HepG2 (cell line): Measurements from ENCODE around the gene CXXC5. TPM values are rescaled to one million over a fixed set of nuclear protein-coding genes. Genes with fewer than 3 reads are reported as not detected.
A peak's percentile ranks its signal among the peaks of the same experiment; 100 is the strongest.

ENCODE experiments used
- ETV5 ChIP-seq: IDR thresholded peaks from 2 replicates; pipeline ENCODE4 v1.6.1; 2018; ENCODE audit warnings: missing biosample characterization, missing genetic modification reagents, inconsistent platforms, borderline replicate concordance
- GATAD1 ChIP-seq: IDR thresholded peaks from 2 replicates; pipeline ENCODE4 v1.6.1; 2016; ENCODE audit warnings: missing genetic modification reagents, missing compliant biosample characterization
- HNRNPL ChIP-seq: fragments of 200-400 bp; formaldehyde crosslinking; IDR thresholded peaks from 2 replicates; pipeline ENCODE4 v1.6.1; 2017; ENCODE audit warnings: mild to moderate bottlenecking, low read depth, low read length
- KAT8 ChIP-seq: IDR thresholded peaks from 2 replicates; pipeline ENCODE4 v1.6.1; 2016; ENCODE audit warnings: missing genetic modification reagents, missing compliant biosample characterization
- MXI1 ChIP-seq: IDR thresholded peaks from 3 replicates; pipeline ENCODE4 v1.6.1; 2012; ENCODE audit warnings: low read depth, low read length, inconsistent platforms, borderline replicate concordance
- SP2 ChIP-seq: sonication (generic); formaldehyde crosslinking; IDR thresholded peaks from 2 replicates; pipeline ENCODE4 v1.5.1; 2020; ENCODE audit warnings: mild to moderate bottlenecking, missing genetic modification reagents
- TCF12 ChIP-seq, 2 experiments: fragments of 450-650 bp in 1 of 2; sonication (generic) in 1 of 2; formaldehyde crosslinking in 1 of 2; IDR thresholded peaks; 2 replicates each; pipeline versions ENCODE4 v1.6.1 to v1.8.0; 2017 to 2022; ENCODE audit warnings: antibody characterized with exemption in 1 of 2, mild to moderate bottlenecking in 1 of 2, missing genetic modification reagents in 1 of 2, moderate library complexity in 1 of 2
- ZNF547 ChIP-seq: sonication (generic); formaldehyde crosslinking; IDR thresholded peaks from 2 replicates; pipeline ENCODE4 v1.5.1; 2020; ENCODE audit warnings: mild to moderate bottlenecking, missing genetic modification reagents
- ZNF567 ChIP-seq: sonication (generic); formaldehyde crosslinking; IDR thresholded peaks from 2 replicates; pipeline ENCODE4 v1.8.1; 2023; ENCODE audit warnings: mild to moderate bottlenecking, missing genetic modification reagents, borderline replicate concordance
- polyA plus RNA-seq, 8 experiments: library from polyadenylated mRNA; depleted of rRNA in 3 of 8; stranded (reverse) in 7 of 8; unstranded in 1 of 8; fragments of >200 nt; fragmentation: Illumina TruSeq in 4 of 8; extraction: Trizol in 4 of 8; gene quantifications; 2 replicates each; pipeline versions ENCODE4 v1.2.1 to v1.2.3, GENCODE V29; 2011 to 2016; ENCODE audit warnings: low read depth in 4 of 8, missing spikeins in 1 of 8, mixed read lengths in 1 of 8; ENCODE audit not compliant: insufficient read depth in 1 of 8
- total RNA-seq, 5 experiments: library from RNA; depleted of rRNA; stranded (reverse); fragments of >200 nt; fragmentation: Illumina TruSeq; extraction: Trizol; gene quantifications; 2 replicates each; pipeline ENCODE4 v1.2.3, GENCODE V29; 2016; ENCODE audit warnings: low read depth in 1 of 5
- TF ChIP-seq, protein P1 (sequence below): sonication (generic); formaldehyde crosslinking; IDR thresholded peaks from 2 replicates; pipeline ENCODE4 v1.5.1; 2020; ENCODE audit warnings: missing genetic modification reagents, mild to moderate bottlenecking, borderline replicate concordance
- TF ChIP-seq, protein P2 (sequence below): IDR thresholded peaks from 2 replicates; pipeline ENCODE4 v1.6.1; 2012; ENCODE audit warnings: low read depth, low read length, improper control_type of control experiment
- TF ChIP-seq, protein P3 (sequence below): conservative IDR thresholded peaks from 2 replicates; pipeline ENCODE4 v1.6.1; 2018; ENCODE audit warnings: missing genetic modification reagents
- TF ChIP-seq, protein P4 (sequence below): sonication (generic); formaldehyde crosslinking; IDR thresholded peaks from 2 replicates; pipeline ENCODE4 v1.4.0; 2020; ENCODE audit warnings: missing genetic modification reagents
- TF ChIP-seq, protein P5 (sequence below): sonication (generic); formaldehyde crosslinking; IDR thresholded peaks from 2 replicates; pipeline ENCODE4 v1.8.1; 2022; ENCODE audit warnings: low read depth, mild to moderate bottlenecking, missing genetic modification reagents

The CXXC5 gene
- total and polyA plus RNA-seq, 2 of the 13 experiments (the other 11 are each of a cell fraction or from before 2014, with no cell fraction given), result 32.3 to 33.0 TPM

DNA sequence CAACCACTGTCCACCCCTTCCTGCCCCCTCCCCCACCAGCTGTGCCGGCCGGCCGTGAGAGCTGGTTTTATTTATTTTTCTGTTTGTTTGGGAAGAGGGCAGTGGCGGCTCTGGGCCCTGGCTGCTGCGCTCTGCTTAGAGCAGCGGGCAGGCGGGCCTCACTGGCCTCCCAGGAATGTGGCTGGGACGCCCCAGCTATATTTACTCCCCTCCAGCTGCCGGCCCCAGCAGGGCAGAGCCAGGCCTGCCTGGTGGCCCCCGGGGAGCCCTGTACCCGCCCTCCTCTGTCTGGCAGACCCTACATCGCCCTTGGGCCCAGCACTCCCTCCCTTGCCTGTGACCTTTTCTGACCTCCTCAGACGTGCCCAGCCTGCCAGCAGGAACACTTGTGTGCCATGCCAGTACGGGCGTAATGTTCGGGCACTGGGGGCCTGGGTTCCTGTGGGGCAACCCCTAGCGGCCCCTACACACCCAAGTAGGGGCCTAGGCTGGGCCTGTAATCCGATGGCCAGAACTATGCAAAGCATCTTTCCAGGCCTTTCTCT lies 7.7 kb downstream of the CXXC5 start (continued):
- TF ChIP-seq MXI1 (peak; percentile 12; the same call in 1 of the 3 replicates), HNRNPL (peak; percentile 98), ZNF567 (CRISPR knock-in tag) (0 out of 2 replicates have a peak, but pooled peaks have one; percentile 24), ZNF547 (no peak), KAT8 (CRISPR knock-in tag) (peak; percentile 45; the same call in 1 of the 2 replicates), SP2 (CRISPR knock-in tag) (no peak), TCF12 (IDR thresholded peaks at IDR 0.05) (no peak), TCF12 (CRISPR knock-in tag; IDR thresholded peaks at IDR 0.05) (no peak), ETV5 (CRISPR knock-in tag) (peak; percentile 16; the same call in 1 of the 2 replicates), GATAD1 (no peak)
- TF ChIP-seq, protein P1, sequence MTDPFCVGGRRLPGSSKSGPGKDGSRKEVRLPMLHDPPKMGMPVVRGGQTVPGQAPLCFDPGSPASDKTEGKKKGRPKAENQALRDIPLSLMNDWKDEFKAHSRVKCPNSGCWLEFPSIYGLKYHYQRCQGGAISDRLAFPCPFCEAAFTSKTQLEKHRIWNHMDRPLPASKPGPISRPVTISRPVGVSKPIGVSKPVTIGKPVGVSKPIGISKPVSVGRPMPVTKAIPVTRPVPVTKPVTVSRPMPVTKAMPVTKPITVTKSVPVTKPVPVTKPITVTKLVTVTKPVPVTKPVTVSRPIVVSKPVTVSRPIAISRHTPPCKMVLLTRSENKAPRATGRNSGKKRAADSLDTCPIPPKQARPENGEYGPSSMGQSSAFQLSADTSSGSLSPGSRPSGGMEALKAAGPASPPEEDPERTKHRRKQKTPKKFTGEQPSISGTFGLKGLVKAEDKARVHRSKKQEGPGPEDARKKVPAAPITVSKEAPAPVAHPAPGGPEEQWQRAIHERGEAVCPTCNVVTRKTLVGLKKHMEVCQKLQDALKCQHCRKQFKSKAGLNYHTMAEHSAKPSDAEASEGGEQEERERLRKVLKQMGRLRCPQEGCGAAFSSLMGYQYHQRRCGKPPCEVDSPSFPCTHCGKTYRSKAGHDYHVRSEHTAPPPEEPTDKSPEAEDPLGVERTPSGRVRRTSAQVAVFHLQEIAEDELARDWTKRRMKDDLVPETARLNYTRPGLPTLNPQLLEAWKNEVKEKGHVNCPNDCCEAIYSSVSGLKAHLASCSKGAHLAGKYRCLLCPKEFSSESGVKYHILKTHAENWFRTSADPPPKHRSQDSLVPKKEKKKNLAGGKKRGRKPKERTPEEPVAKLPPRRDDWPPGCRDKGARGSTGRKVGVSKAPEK (CRISPR knock-in tag), result no peak
- TF ChIP-seq, protein P2, sequence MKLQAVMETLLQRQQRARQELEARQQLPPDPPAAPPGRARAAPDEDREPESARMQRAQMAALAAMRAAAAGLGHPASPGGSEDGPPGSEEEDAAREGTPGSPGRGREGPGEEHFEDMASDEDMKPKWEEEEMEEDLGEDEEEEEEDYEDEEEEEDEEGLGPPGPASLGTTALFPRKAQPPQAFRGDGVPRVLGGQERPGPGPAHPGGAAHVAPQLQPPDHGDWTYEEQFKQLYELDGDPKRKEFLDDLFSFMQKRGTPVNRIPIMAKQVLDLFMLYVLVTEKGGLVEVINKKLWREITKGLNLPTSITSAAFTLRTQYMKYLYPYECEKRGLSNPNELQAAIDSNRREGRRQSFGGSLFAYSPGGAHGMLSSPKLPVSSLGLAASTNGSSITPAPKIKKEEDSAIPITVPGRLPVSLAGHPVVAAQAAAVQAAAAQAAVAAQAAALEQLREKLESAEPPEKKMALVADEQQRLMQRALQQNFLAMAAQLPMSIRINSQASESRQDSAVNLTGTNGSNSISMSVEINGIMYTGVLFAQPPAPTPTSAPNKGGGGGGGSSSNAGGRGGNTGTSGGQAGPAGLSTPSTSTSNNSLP, result peak; percentile 23; the same call in 1 of the 2 replicates
- TF ChIP-seq, protein P3, sequence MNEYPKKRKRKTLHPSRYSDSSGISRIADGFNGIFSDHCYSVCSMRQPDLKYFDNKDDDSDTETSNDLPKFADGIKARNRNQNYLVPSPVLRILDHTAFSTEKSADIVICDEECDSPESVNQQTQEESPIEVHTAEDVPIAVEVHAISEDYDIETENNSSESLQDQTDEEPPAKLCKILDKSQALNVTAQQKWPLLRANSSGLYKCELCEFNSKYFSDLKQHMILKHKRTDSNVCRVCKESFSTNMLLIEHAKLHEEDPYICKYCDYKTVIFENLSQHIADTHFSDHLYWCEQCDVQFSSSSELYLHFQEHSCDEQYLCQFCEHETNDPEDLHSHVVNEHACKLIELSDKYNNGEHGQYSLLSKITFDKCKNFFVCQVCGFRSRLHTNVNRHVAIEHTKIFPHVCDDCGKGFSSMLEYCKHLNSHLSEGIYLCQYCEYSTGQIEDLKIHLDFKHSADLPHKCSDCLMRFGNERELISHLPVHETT (CRISPR knock-in tag), result 0 out of 2 replicates have a peak, but pooled peaks have one; percentile 25
- TF ChIP-seq, protein P4, sequence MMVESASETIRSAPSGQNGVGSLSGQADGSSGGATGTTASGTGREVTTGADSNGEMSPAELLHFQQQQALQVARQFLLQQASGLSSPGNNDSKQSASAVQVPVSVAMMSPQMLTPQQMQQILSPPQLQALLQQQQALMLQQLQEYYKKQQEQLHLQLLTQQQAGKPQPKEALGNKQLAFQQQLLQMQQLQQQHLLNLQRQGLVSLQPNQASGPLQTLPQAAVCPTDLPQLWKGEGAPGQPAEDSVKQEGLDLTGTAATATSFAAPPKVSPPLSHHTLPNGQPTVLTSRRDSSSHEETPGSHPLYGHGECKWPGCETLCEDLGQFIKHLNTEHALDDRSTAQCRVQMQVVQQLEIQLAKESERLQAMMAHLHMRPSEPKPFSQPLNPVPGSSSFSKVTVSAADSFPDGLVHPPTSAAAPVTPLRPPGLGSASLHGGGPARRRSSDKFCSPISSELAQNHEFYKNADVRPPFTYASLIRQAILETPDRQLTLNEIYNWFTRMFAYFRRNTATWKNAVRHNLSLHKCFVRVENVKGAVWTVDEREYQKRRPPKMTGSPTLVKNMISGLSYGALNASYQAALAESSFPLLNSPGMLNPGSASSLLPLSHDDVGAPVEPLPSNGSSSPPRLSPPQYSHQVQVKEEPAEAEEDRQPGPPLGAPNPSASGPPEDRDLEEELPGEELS, result peak; percentile 83
- TF ChIP-seq, protein P5, sequence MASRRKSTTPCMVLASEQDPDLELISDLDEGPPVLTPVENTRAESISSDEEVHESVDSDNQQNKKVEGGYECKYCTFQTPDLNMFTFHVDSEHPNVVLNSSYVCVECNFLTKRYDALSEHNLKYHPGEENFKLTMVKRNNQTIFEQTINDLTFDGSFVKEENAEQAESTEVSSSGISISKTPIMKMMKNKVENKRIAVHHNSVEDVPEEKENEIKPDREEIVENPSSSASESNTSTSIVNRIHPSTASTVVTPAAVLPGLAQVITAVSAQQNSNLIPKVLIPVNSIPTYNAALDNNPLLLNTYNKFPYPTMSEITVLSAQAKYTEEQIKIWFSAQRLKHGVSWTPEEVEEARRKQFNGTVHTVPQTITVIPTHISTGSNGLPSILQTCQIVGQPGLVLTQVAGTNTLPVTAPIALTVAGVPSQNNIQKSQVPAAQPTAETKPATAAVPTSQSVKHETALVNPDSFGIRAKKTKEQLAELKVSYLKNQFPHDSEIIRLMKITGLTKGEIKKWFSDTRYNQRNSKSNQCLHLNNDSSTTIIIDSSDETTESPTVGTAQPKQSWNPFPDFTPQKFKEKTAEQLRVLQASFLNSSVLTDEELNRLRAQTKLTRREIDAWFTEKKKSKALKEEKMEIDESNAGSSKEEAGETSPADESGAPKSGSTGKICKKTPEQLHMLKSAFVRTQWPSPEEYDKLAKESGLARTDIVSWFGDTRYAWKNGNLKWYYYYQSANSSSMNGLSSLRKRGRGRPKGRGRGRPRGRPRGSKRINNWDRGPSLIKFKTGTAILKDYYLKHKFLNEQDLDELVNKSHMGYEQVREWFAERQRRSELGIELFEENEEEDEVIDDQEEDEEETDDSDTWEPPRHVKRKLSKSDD (CRISPR knock-in tag), result no peak
